ENCODE measurements around the gene INO80D.
"Not testable (repeated sequence)": the region's sequence is repeated elsewhere in the genome, so short reads cannot be mapped to it uniquely, and the experiment has no call there.

INO80D gene

DNA sequence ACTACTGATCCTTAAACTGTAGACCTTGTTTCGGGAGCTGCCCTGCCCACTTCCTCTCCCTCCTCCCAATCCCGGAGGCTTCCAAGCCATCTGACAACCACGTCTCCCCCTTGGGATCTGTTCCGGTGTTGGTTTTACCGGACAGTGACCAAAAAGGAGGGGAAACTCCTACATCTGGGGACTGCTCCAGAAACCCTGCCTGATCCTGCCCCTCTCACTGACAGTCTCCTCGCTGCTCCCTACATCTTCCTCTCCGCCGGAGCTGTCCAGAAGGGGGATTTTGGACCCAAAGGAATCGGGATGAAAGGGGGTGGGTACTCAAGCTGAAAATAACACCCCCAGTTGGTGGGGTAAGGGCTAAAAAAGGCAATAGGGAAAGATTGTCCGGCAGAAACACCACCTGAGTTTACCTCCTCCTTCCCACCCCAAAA, 1.5 kb downstream of the INO80D start:
- DNase-seq (ENCODE audit: low spot score), result peak; percentile 75

DNA sequence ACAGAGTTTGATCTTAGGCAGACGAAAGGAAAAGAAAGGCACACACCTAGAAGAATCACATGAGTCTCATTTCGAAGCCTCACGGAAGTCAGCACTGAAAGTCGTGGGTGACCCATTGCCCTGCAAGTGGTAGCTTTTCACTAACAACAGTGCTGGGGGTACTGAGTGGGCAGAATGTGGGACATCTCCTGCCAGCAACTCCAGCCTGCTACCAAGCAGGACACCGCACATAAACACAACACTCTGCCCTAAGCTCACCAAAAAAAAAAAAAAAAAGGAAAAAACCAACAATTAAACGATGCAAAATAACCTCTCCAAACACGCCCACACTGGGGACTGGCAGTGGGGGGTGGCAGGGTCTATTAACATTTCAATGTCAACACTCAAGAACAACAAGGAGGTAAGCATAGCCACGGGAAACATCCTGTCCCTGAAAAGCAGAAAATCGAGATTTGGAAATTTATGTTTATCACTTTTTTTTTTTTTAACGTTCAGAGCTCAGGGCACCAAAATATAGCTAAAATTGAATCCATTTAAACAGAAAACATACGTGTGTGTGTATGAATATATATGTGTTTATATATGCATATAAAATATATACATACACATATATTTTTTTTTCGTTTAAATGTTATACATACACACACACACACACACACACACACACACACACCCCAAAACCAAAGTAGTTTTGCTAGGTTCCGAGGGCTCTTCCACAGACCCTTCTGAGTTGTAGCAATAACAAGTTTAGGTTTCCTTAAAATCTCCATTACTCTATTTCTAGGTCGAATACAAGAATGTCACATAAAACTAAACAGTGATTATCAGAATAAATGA, 2.2 kb downstream of the INO80D start:
- peak; percentile 12 for DNase-seq (ENCODE audit: low spot score)

DNA sequence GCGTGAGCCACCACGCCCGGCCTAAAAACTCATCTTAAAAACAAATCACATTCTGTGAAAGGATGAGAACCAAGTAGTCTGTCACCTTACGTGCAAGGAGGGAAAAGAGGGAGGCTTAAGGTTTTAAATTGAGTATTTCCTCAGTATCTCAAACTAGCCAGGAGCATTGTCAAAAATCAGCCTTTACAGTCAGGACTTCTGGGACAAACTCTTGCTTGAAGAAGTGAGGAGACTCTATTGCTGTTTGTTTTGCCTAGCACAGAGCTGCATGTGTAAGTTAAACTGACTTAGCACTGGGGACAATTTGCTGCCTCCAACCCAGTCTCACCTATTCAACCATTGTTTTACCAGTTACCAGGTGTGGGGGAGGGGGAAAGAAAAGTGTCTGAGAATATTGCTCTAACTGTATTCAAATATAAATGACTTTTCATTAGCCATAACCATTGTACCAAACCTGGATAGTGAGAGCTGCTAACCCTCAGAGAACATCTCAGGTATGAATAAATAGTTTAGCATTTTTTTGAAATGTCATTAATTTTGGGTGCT, 3.6 kb downstream of the INO80D start:
- no peak for DNase-seq (ENCODE audit: low spot score)

DNA sequence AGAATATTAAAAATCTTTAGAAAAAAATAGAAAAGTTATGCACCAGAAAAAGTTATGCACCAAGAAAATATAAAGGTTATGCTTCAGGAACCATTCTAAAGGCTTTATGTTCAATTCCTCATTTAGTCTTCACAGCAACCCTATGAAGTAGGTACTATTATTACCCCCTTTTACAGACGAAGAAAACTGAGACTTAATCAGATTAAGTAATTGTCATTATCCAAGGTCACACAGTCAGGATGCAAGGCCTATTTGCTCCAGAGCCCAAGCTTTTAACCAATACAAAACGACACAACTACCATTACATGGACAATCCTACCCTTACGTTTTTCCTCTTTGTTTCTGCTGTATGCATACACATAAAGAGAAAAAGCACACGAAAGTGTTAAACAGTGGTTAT, 5.0 kb downstream of the INO80D start:
- DNase-seq (ENCODE audit: low spot score), result no peak

DNA sequence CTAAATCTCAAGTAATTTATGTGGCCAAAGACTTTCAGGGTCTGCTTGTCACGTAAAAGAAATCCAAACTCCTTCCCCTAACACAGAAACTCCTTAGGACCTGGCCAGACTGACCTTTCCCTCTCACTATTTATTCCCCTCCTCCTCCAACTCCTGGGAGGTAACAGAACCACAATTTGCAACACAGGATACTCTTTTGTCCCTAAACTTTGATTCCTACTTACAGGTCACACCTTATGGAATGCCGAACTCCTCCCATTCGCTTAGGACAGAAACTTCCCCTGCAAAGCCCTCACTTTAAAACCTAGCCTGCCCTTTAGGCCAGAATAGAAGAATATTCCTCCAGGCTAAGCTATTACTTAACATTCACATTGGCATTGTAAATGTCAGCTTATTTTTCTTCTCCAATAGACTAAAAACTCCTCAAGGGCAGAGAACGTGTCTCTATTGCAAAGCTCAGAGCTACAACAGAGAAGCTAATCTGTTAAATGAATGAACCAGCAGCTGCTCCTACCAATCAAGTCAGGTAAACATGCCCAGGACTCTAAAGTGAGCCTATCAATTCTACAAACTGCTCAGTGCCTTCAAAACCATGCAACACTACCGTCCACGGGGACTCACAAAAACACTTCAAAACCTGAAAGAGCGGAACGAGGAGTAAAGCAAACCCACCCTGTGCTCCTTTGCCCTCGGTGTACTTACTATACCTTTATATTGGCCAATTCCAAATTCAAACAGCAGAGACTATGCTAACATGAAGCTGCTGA, 6.1 kb downstream of the INO80D start:
- DNase-seq (ENCODE audit: low spot score), result no peak

DNA sequence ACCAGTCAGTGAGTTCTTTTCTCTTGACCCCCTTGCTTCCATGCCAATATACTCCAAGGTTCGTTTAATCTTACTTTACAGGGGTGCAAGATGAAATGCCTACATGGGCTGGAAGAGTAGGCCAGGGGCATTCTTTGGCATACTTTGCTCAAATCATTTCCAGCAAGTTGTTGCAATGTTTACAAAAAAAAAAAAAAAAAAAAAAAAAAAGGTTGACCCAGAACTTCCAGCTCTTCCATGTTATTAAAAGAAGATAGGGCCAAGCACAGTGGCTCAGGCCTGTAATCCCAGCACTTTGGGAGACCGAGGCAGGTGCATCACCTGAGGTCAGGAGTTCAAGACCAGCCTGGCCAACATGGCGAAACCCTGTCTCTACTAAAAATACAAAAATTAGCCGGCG, 8.1 kb downstream of the INO80D start:
- not testable (repeated sequence) for DNase-seq (ENCODE audit: low spot score)

- no peak for DNase-seq (ENCODE audit: low spot score)
These were observed 10.9 kb downstream of the INO80D start for GRCh38 chr2:206075113-206075512.

DNA sequence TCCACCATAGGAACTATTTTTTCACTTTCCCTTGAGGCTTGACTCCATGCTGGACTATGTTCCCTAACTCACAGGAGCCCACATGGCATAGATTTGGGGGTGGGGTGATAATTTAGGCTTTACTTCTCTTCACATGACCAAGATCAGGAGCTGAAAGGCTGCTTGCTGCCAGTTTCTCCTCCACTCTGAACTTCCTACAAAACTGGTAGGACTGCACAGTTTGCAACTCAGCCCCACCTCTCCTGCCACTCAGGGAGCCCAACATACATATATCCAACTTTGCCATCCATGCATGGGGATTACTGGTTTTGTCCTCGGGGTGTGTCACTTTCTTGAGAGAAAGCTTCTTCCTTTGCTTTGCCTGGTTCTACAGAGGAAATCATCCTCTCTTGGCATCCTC, 14.2 kb downstream of the INO80D start:
- no peak for DNase-seq (ENCODE audit: low spot score)

- DNase-seq (ENCODE audit: low spot score), result no peak
These were observed 16.6 kb downstream of the INO80D start for GRCh38 chr2:206069417-206069816.

DNA sequence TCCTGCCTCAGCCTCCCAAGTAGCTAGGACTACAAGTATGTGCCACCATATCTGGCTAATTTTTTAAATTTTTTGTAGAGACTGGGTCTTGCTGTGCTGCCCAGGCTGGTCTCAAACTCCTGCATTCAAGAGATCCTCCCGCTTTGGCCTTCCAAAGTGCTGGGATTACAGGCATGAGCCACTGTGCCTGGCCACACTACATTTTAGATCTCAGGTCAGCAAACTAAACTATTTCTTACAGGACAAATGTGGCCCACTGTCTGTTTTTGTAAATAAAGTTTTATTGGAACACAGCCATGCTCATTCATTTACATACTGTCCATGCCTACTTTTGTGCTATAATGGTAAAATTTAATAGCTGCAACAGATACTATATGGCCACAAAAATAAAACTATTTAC, 17.8 kb downstream of the INO80D start:
- no peak for DNase-seq (ENCODE audit: low spot score)

GRCh38 chr2:206064077-206064476, 21.9 kb downstream of the INO80D start:
- no peak for DNase-seq (ENCODE audit: low spot score)

GRCh38 chr2:206063635-206064034, 22.3 kb downstream of the INO80D start:
- DNase-seq (ENCODE audit: low spot score), result no peak

- DNase-seq (ENCODE audit: low spot score), result no peak
These were observed 23.2 kb downstream of the INO80D start for GRCh38 chr2:206062724-206063123.

DNA sequence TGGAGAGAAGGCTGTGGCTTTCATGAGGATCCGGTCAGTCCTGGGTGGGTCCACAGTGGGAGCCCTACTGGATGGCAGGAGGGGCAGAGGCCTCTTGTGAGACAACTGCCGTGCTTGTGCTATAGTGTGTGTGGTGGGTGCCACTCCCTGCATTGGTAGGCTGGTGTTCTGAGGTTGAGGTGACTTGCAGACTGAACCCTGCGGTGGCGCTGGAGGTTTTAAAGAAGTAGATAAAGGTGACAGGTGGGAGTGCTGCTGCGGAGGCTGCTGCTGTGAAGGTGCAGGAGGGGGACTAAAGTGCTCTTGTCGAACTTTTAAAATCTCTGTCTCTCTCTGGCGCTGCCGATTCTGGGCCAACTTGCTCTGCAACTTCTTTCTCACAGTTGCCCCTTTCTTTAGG, 29.7 kb downstream of the INO80D start:
- DNase-seq (ENCODE audit: low spot score), result no peak

GRCh38 chr2:206054952-206055351, 31.0 kb downstream of the INO80D start:
- DNase-seq (ENCODE audit: low spot score), result no peak

GRCh38 chr2:206051912-206052311, 34.1 kb downstream of the INO80D start:
- no peak for DNase-seq (ENCODE audit: low spot score)

DNA sequence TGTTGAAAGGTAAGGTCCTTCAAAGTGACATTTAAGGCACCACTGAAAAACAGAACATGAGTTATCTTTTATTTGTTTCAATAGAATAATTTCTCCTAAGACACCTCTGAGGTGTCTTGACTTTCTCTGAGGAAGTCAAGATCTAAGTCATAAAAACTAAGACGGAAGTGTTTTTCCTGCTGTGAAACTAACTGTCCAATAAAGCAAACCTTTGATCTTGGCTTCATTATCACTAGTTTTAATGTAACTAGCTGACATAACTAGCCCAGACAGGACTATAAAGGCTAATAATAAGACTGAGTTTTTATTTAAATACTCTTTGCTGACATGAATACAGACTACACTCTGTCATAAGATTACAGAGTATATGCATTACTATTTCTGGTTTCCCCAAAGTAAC, 36.6 kb downstream of the INO80D start:
- no peak for DNase-seq (ENCODE audit: low spot score)

DNA sequence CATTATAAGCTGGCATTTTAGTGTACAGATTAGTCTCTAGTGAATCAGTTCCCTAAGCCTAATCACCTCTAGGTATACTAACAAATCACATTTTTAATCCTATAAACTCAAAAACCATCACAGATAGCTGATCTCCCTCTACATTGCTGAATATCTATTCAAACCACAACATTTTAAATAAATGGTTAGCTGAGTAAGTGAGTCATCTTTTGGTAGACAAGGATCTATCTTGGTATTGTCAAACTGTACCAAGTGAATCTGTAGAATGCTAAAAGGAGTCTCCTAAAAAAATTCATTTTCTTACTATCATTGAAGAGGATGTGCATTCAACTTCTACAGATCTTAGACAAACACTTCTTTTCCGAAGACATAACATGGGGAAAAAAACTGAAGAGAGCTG, 40.7 kb downstream of the INO80D start:
- no peak for DNase-seq (ENCODE audit: low spot score)

DNA sequence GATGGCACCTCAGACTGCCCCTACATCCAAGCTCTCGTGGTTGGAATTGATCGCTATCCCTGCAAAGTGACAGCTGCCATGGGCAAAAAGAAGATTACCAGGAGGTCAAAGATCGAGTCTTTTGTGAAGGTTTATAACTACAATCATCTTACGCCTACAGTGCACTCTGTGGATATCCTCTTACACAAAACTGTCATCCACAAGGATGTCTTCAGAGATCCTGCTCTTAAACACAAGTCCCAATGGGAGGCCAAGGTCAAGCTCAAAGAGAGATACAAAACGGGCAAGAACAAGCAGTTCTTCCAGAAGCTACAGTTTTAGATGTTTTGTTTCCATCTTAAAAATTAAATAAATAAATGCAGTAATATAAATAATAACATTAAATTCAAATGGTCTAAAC, 45.4 kb downstream of the INO80D start:
- no peak for DNase-seq (ENCODE audit: low spot score)

- DNase-seq (ENCODE audit: low spot score), result not testable (repeated sequence)
These were observed 50.6 kb downstream of the INO80D start for GRCh38 chr2:206035393-206035792.

GRCh38 chr2:206033452-206033851, 52.5 kb downstream of the INO80D start:
- not testable (repeated sequence) for DNase-seq (ENCODE audit: low spot score)

DNA sequence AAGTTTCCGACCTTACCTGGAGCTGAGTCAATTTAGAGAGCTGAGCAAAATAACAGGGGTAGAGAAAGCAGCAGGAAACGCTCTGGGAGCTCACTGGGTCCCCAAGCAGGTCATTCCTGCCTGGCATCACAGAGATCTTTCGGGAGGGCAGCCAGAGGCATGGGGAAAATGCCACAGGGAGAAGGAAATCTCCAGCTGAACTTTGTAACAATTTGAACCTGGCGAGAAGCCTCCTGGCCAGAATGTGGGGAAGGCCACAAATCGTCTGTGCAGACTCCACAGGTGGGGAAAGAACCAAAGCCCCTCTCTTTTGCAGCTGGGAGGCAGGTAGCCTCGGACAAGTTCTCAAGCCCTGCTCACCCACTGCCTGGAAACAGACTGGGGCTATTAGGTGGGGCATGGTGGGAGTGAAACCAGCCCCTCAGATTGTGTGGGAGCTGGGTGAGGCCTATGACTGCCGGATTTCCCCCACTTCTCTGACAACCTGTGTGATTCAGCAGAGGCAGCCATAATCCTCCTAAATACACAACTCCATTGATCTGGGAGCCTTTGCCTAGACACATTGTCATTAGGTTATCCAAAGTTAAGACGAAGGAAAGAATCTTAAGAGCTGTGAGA, 53.9 kb downstream of the INO80D start:
- no peak for DNase-seq (ENCODE audit: low spot score)

All from Ammon's horn (tissue), 1 donor.